HG02943 (cell line): ENCODE results near the gene SFSWAP.
"Not testable (repeated sequence)": the region's sequence is repeated elsewhere in the genome, so short reads cannot be mapped to it uniquely, and the experiment has no call there.

ENCODE experiments used
- ATAC-seq: cut with Tn5 transposase; IDR thresholded peaks from one replicate; pipeline ENCODE4 v1.9.1; 2021; ENCODE audit warnings: mild to moderate bottlenecking, low read depth, moderate library complexity; ENCODE audit not compliant: unreplicated experiment

Gene SFSWAP

DNA sequence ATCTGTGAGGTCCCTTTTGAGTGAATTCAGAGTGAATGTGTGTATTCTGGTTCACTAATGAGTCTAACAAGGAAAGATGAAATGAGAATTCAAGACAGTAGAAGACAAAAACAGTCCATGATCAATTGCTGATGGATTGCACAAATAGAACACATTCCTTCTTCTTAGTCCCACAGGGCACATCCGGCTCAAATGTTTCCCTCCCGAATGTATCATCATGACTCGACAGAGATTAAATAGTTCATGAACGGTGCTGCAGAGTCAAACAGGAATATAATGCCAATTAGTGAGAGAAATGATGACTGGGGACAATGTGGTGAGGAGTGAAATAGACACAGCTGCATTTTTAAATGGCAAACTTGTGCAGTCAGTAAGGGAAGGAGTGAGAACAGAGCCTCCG, 11.5 kb upstream of the SFSWAP start:
- ATAC-seq = no peak

DNA sequence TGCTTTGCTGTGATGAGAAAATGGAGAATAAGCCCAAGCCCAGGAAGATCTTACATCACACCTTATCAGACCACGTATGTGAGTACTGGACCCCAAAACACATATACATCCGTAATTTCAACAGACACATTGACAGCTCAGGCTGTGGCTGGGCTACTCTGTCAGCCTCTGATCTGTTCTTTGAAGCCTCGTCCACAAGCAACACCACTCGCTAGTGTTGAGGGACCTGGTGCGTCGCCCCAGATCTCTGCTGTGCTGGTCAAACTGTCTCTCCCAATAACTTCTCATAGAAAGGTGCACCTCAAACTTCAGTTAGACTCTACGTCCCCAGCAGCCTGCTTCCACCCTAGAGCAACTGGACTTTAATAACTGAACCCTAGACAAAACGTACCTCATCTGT, 10.6 kb upstream of the SFSWAP start:
- no peak for ATAC-seq

DNA sequence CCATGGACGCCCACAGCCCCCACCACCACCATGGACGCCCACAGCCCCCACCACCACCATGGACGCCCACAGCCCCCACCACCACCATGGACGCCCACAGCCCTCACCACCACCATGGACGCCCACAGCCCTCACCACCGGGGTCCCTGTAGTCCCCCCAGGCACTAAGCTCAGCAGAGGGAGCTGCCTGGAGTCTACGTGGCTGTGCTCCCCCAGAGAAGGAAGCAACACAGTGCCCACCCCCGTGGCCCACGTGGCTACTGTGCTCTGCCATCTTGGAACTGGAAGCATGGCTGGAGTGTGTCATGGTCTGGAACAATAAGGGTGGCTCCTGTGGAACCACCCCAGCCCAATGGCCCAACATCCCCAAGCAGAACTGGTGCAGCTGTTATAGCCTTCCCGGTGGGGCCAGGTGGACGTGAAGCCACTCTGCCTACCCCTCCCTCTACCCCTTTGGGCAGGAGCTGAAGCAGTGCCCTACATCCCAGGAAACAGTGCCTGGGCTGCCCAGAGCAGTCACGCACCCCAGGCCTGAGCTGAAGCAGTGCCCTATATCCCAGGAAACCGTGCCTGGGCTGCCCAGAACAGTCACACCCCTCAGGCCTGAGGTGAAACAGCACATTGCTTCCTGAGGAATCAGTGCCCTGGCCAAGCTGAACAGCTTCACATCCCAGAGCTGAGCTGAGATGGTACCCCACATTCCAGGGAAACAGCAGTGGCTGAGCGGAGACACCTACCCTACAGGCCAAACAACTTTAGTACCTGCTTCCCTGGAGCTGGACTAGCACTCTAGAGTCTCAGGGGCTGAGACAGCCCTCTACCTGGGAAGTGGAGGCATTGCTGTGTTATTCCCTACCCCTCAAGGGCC, 9.0 kb upstream of the SFSWAP start:
- ATAC-seq = no peak

DNA sequence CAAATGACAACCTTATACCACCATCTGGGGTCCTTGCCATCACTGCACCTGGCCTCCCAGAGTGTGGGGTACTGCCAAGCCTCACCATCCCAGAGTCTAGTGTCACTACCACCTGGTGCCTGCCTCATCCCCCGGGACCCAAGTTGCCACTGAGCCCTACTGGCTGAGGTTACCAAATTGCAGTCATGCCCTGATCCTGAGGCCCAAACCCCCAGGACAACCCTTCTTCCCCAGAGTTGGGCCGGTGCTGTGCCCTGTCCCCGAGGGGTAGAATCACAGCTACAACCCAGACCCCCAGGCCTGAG, 8.4 kb upstream of the SFSWAP start:
- ATAC-seq = no peak

DNA sequence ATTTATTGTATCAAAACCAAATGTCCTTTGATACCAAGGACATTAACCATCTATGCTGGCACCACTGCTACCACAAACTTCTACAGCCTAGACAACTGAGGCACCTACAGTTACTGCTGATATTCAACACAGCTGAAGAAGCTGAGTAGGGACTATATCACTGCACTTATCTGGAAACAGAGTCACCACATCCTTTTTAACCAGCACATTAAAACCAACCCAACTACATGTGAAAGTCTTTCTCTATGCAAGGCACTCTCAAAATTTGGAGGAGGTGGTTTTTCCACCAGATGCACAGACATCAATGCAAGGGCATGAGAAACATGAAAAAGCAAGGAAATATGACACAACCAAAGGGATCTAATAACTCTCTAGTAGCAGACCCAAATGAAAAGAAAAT, 7.7 kb upstream of the SFSWAP start:
- ATAC-seq = no peak

GRCh38 chr12:131704509-131704908, 6.4 kb upstream of the SFSWAP start:
- no peak for ATAC-seq

DNA sequence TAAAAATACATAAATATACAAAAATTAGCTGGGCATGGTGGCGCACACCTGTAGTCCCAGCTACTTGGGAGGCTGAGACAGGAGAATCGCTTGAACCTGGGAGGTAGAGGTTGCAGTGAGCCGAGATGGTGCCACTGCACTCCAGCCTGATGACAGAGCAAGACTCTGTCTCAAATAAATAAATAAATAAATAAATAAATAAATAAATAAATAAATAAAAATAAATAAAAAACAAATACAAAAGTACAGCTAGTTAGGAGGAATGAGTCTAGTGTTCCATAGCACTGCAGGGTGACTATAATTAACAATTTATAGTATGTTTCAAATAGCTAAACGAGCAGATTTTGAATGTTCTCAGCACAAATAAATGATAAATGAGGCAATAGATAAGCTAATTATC, 4.2 kb upstream of the SFSWAP start:
- not testable (repeated sequence) for ATAC-seq

GRCh38 chr12:131709226-131709625, 1.7 kb upstream of the SFSWAP start:
- ATAC-seq = no peak

- ATAC-seq = no peak
Observed at GRCh38 chr12:131711551-131712205, 788 bp downstream of the SFSWAP start.

- ATAC-seq = no peak
Observed at GRCh38 chr12:131713349-131713748, 2.5 kb downstream of the SFSWAP start.

- no peak for ATAC-seq
Observed at GRCh38 chr12:131714759-131715158, 3.9 kb downstream of the SFSWAP start.

DNA sequence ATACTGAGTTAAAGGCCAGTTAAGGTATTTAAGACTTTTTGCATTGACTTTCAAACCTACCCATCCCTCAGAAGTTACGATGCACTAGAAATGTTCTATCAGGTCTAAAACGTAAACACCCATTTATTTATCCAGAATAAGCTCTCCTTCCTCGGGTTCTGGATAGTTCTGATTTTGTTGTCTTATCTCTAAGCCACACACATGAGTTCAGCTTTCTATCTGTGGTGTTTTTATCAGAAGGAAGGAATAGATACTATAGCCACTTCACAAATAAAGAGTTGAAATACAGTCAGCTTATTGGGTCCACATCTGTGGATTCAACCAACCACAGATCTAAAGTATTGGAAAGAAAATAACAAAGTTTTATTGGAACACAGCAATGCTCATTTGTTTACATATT, 5.4 kb downstream of the SFSWAP start:
- no peak for ATAC-seq

DNA sequence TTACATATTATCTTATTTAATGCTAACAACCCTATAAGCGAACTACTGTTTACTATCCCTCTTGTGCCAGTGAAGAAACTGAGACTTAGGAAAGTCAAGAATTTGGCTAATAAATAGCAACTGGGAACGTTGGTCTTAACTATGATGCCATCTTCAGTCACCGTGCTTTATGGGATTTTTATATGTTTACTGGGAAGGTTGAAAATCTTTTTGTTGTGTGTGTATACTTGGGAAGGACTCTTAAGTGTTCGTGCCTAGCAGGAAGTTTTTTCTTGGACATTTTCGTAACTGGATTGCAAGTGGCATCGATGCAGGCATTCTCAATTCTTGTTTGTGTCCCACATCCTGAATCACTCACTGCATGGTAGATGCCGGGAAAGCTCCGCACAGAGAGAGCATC, 9.4 kb downstream of the SFSWAP start:
- ATAC-seq = no peak

DNA sequence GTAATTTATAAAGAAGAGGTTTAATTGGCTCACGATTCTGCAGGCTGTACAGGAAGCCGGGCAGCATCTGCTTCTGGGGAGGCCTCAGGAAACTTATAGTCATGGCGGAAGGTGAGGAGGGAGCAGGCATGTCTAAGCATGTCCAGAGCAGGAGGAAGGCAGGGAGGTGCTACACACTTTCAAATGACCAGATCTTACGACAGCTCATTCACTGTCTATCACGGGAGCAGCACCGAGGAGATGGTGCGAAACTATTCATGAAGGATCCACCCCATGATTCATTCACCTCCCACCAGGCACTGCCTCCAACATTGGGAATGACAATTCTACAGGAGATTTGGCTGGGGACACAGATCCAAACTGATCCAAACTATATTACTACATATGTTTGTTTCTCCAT, 10.0 kb downstream of the SFSWAP start:
- ATAC-seq = no peak

GRCh38 chr12:131721548-131721947, 10.7 kb downstream of the SFSWAP start:
- no peak for ATAC-seq

- no peak for ATAC-seq
Observed at GRCh38 chr12:131723532-131723931, 12.6 kb downstream of the SFSWAP start.

DNA sequence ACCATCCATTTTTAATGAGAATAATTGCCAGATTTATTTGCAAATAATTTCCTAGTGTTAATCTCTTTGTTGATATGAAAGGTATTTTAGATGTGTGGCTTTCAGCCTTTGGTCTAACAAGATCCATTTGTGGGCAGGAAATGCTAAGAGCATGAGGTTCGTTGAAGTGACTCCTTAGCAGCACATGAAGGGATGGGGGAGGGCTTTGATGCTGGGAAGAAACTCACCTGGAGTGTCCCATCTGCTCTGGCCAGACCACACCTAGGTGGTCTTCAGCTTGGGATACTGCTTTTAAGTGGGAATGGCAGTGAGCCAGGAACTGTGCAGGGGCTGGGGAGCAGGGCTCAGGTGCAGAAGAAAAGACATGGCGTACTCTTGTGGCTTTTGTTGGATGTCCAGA, 13.6 kb downstream of the SFSWAP start:
- no peak for ATAC-seq

DNA sequence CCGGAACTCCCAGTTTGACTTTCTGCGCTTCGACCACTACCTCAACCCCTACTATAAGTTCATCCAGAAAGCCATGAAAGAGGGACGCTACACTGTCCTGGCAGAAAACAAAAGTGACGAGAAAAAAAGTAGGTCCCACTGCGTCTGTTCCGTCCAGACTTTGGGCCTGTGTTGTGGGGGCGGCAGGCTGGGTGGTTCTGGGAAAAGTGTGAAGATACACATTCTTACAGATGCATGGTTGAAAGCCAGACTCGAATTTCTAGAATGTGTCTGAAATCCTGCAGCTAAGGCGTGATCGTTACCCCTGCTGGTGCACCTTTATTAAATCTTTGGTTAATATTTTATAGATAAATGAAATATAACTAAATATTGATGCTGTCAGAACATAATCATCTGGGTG, 14.6 kb downstream of the SFSWAP start:
- ATAC-seq = no peak

GRCh38 chr12:131728720-131729119, 17.8 kb downstream of the SFSWAP start:
- ATAC-seq = no peak

- ATAC-seq = no peak
Observed at GRCh38 chr12:131729254-131729955, 18.5 kb downstream of the SFSWAP start.

GRCh38 chr12:131732996-131733615, 22.2 kb downstream of the SFSWAP start:
- no peak for ATAC-seq
